PC-3 (cell line): ENCODE results near the gene GPR132.

Experiments used
- CTCF ChIP-seq: fragments of 300-600 bp; sonication (generic); conservative IDR thresholded peaks from 2 replicates; pipeline ENCODE4 v1.5.1; 2017; ENCODE audit warnings: antibody characterized with exemption, low read depth, mild to moderate bottlenecking, low read length
- EZH2 ChIP-seq: fragments of 300-600 bp; sonication (generic); IDR thresholded peaks from one replicate; pipeline ENCODE4 v1.6.1; 2017; ENCODE audit warnings: antibody characterized with exemption, mild to moderate bottlenecking, low read length; ENCODE audit not compliant: unreplicated experiment
- EZH2phosphoT487 ChIP-seq: fragments of 300-600 bp; sonication (generic); IDR thresholded peaks from 2 replicates; pipeline ENCODE4 v1.6.1; 2018; ENCODE audit warnings: mild to moderate bottlenecking, antibody characterized with exemption, low read length, borderline replicate concordance

GRCh38 chr14:105053996-105054395 is 11.2 kb downstream of the GPR132 start:
- TF ChIP-seq CTCF (no peak), EZH2 (no peak), EZH2phosphoT487 (no peak)
